Aorta (tissue), 5 donors: ENCODE data around the gene ELOB. TPM values are rescaled to one million over a fixed set of nuclear protein-coding genes. Genes with fewer than 3 reads are reported as not detected.
A peak's percentile ranks its signal among the peaks of the same experiment; 100 is the strongest.

Experiments
- ATAC-seq: fragments of 200-7000 bp; cut with Tn5 transposase; one replicate; pipeline ENCODE4 v1.9.1; 2022; ENCODE audit warnings: moderate library complexity; ENCODE audit not compliant: low FRiP score
- DNase-seq, 2 donors: peaks; one replicate each; pipeline ENCODE4 v3.0.0-alpha.2; 2020
- H3K27ac ChIP-seq, 2 donors: one replicate each; pipeline ENCODE4 v1.5.1; 2013; ENCODE audit warnings: low read length in 2 of 2, mild to moderate bottlenecking in 2 of 2, moderate library complexity in 2 of 2, control low read depth in 1 of 2, inconsistent platforms in 1 of 2, low read depth in 1 of 2
- H3K27me3 ChIP-seq, 2 donors: one replicate each; pipeline ENCODE4 v1.6.1; 2013; ENCODE audit warnings: control low read depth in 1 of 2, low read length in 1 of 2, mild to moderate bottlenecking in 1 of 2, moderate library complexity in 1 of 2; ENCODE audit not compliant: insufficient read depth in 2 of 2, control insufficient read depth in 1 of 2
- H3K36me3 ChIP-seq, 2 donors: one replicate each; pipeline ENCODE4 v1.6.1; 2013; ENCODE audit warnings: control low read depth in 1 of 2, low read length in 1 of 2, mild to moderate bottlenecking in 1 of 2; ENCODE audit not compliant: insufficient read depth in 2 of 2, control insufficient read depth in 1 of 2
- H3K4me1 ChIP-seq, 2 donors: one replicate each; pipeline ENCODE4 v1.6.1; 2013; ENCODE audit warnings: low read length in 2 of 2, control low read depth in 1 of 2, mild to moderate bottlenecking in 1 of 2, moderate library complexity in 1 of 2; ENCODE audit not compliant: insufficient read depth in 2 of 2, control insufficient read depth in 1 of 2
- H3K4me3 ChIP-seq, 2 donors: one replicate each; pipeline ENCODE4 v1.5.1; 2013; ENCODE audit warnings: low read length in 2 of 2, control low read depth in 1 of 2, mild to moderate bottlenecking in 1 of 2
- H3K9me3 ChIP-seq: one replicate; pipeline ENCODE4 v1.6.1; 2013; ENCODE audit warnings: mild to moderate bottlenecking, low read length; ENCODE audit not compliant: control insufficient read depth
- WGBS, 2 donors: extraction: QIAGEN DNeasy Blood & Tissue Kit; methylation state at CpG; one replicate each; pipeline ENCODE4 v1.1.7; 2013; 5-methylcytosine and 5-hydroxymethylcytosine counted together
- intact Hi-C, 2 donors: fragments of 100-400 bp; cut with DNase I; formaldehyde crosslinking; loops; one replicate each; pipeline versions ENCODE4 v1.14.2 to v1.15.0; 2022
- polyA plus RNA-seq, 2 donors: library from polyadenylated mRNA; stranded (reverse); fragments of 200-250 nt; gene quantifications; one replicate each; pipeline ENCODE4 v1.2.3, GENCODE V29; 2013
- total RNA-seq, 2 donors: library from RNA; stranded (reverse); fragmentation: NEBNext Ultra II Directional; extraction: Animal tissue kit (Norgen Biotek cat#: 25700); gene quantifications; one replicate each; pipeline ENCODE4 v1.2.1, GENCODE V29; 2021
- donor health status: healthy with polysubstance abuse.
- donor health status: Bipolar disorder and iron deficiency.
- donor health status: DM: no; HTN: no; CAD: no.
- donor health status: DM: no; HTN: no; CAD: no.
- donor health status: DM: yes; HTN: yes; CAD: no.

ELOB gene
- total and polyA plus RNA-seq, 4 donors, result 146 to 843 (median 271) TPM

- no peak for ATAC-seq
- Histone ChIP-seq H3K9me3 (no peaks in the 10 kb centered on the region), H3K4me1 (no peaks in the 10 kb centered on the region), H3K36me3 (no peaks in the 10 kb centered on the region), H3K27ac (no peak overlapping the region), H3K4me3 (no peak overlapping the region), H3K27me3 (no peaks in the 10 kb centered on the region)
- 97 to 98% methylated on average over 5 of the region's 5 CpGs for WGBS, 2 donors
- intact Hi-C loops, result no loop called here
- peak in 1 of 2 donors; percentile 54 for DNase-seq
Observed at GRCh38 chr16:2749476-2749875, 27.6 kb downstream of the ELOB start.

GRCh38 chr16:2748757-2749455 is 28.2 kb downstream of the ELOB start:
- DNase-seq, result peak in 1 of 2 donors; percentile 49
- intact Hi-C loops, result no loop called here
- Histone ChIP-seq H3K27me3 (no peaks in the 10 kb centered on the region), H3K27ac (no peak overlapping the region), H3K4me1 (no peaks in the 10 kb centered on the region), H3K36me3 (no peaks in the 10 kb centered on the region), H3K9me3 (no peaks in the 10 kb centered on the region), H3K4me3 (no peak overlapping the region)
- ATAC-seq, result no peak
- 85 to 86% methylated on average over 7 of the region's 7 CpGs for WGBS, 2 donors

- intact Hi-C loops, result no loop called here
- WGBS, 2 donors, result 83 to 86% methylated on average over 9 of the region's 9 CpGs
- peak in 1 of 2 donors; percentile 60 for DNase-seq
- Histone ChIP-seq H3K9me3 (no peaks in the 10 kb centered on the region), H3K4me1 (no peaks in the 10 kb centered on the region), H3K36me3 (no peaks in the 10 kb centered on the region), H3K27ac (no peak overlapping the region), H3K4me3 (no peak overlapping the region), H3K27me3 (no peaks in the 10 kb centered on the region)
- no peak for ATAC-seq
Observed at GRCh38 chr16:2745961-2746360, 31.1 kb downstream of the ELOB start.

GRCh38 chr16:2745116-2745890 is 31.8 kb downstream of the ELOB start:
- DNase-seq, result peak in 1 of 2 donors; percentile 72
- Histone ChIP-seq H3K4me1 (no peaks in the 10 kb centered on the region), H3K4me3 (no peak overlapping the region), H3K27me3 (no peaks in the 10 kb centered on the region), H3K27ac (no peak overlapping the region), H3K9me3 (no peaks in the 10 kb centered on the region), H3K36me3 (no peaks in the 10 kb centered on the region)
- intact Hi-C loops, result no loop called here
- peak; percentile 34 for ATAC-seq
- WGBS, 2 donors, result 75 to 76% methylated on average over 15 of the region's 15 CpGs

GRCh38 chr16:2744711-2745110 is 32.4 kb downstream of the ELOB start:
- no peaks in the 10 kb centered on the region for H3K4me1 ChIP-seq
- no peak overlapping the region for H3K27ac ChIP-seq
- intact Hi-C loops, result no loop called here
- 83 to 87% methylated on average over 6 of the region's 6 CpGs for WGBS, 2 donors
- H3K36me3 ChIP-seq, result no peaks in the 10 kb centered on the region
- H3K4me3 ChIP-seq, result no peak overlapping the region
- no peak for ATAC-seq
- DNase-seq, result peak in 1 of 2 donors; percentile 38
- H3K27me3 ChIP-seq, result no peaks in the 10 kb centered on the region
- H3K9me3 ChIP-seq, result no peaks in the 10 kb centered on the region

GRCh38 chr16:2743007-2743810 is 33.9 kb downstream of the ELOB start:
- intact Hi-C loops, result no loop called here
- Histone ChIP-seq H3K27me3 (no peaks in the 10 kb centered on the region), H3K4me1 (no peaks in the 10 kb centered on the region), H3K27ac (no peak overlapping the region), H3K4me3 (no peak overlapping the region), H3K36me3 (no peaks in the 10 kb centered on the region), H3K9me3 (no peaks in the 10 kb centered on the region)
- 87 to 89% methylated on average over 19 of the region's 19 CpGs for WGBS, 2 donors
- DNase-seq, result peak in 1 of 2 donors; percentile 45
- ATAC-seq, result no peak

- DNase-seq (peak in 1 of 2 donors; percentile 60), ATAC-seq (no peak)
- intact Hi-C loops, result no loop called here
- H3K36me3 ChIP-seq, result no peaks in the 10 kb centered on the region
- no peak overlapping the region for H3K4me3 ChIP-seq
- H3K9me3 ChIP-seq, result no peaks in the 10 kb centered on the region
- H3K4me1 ChIP-seq, result no peaks in the 10 kb centered on the region
- 89 to 91% methylated on average over 12 of the region's 12 CpGs for WGBS, 2 donors
- H3K27ac ChIP-seq, result no peak overlapping the region
- no peaks in the 10 kb centered on the region for H3K27me3 ChIP-seq
Observed at GRCh38 chr16:2742323-2743006, 34.6 kb downstream of the ELOB start.

- no peaks in the 10 kb centered on the region for H3K36me3 ChIP-seq
Observed at GRCh38 chr16:2741168-2741567, 35.9 kb downstream of the ELOB start.

More at GRCh38 chr16:2741168-2741567, 35.9 kb downstream of the ELOB start:
- Histone ChIP-seq H3K4me3 (no peak overlapping the region), H3K9me3 (no peaks in the 10 kb centered on the region), H3K27me3 (no peaks in the 10 kb centered on the region), H3K27ac (no peak overlapping the region), H3K4me1 (no peaks in the 10 kb centered on the region)
- ATAC-seq (no peak), DNase-seq (no peak)
- intact Hi-C loops, result no loop called here
- WGBS, 2 donors, result 81 to 84% methylated on average over 4 of the region's 4 CpGs
